Stimulated activated naive CD8-positive, alpha-beta T cell treated with anti-CD3 and anti-CD28 coated beads, Interleukin-15, Interleukin-2, amounts not matched to agents 100 ng/mL and 50 ng/mL, for 24 hours (primary cell): ENCODE data around the gene POLR2F.

Source experiments
- H3K27ac Mint-ChIP-seq: one replicate; pipeline ENCODE4 v1.8.0; 2021; ENCODE audit warnings: mild to moderate bottlenecking, mixed read lengths
- H3K27me3 Mint-ChIP-seq: one replicate; pipeline ENCODE4 v1.8.0; 2021; ENCODE audit warnings: mixed read lengths
- H3K36me3 Mint-ChIP-seq: one replicate; pipeline ENCODE4 v1.8.0; 2021; ENCODE audit warnings: low read depth, mixed read lengths
- H3K4me1 Mint-ChIP-seq: one replicate; pipeline ENCODE4 v1.8.0; 2021; ENCODE audit warnings: low read depth, mixed read lengths
- H3K4me3 Mint-ChIP-seq: one replicate; pipeline ENCODE4 v1.8.0; 2021; ENCODE audit warnings: mild to moderate bottlenecking, mixed read lengths
- H3K9me3 Mint-ChIP-seq: one replicate; pipeline ENCODE4 v1.8.0; 2021; ENCODE audit warnings: mixed read lengths

POLR2F gene

GRCh38 chr22:38016182-38017151 is 63.0 kb downstream of the POLR2F start:
- Mint-ChIP-seq H3K27ac (no peak overlapping the region), H3K9me3 (no peaks in the 10 kb centered on the region), H3K27me3 (no peaks in the 10 kb centered on the region), H3K4me1 (no peaks in the 10 kb centered on the region), H3K4me3 (no peak overlapping the region), H3K36me3 (no peaks in the 10 kb centered on the region)

DNA sequence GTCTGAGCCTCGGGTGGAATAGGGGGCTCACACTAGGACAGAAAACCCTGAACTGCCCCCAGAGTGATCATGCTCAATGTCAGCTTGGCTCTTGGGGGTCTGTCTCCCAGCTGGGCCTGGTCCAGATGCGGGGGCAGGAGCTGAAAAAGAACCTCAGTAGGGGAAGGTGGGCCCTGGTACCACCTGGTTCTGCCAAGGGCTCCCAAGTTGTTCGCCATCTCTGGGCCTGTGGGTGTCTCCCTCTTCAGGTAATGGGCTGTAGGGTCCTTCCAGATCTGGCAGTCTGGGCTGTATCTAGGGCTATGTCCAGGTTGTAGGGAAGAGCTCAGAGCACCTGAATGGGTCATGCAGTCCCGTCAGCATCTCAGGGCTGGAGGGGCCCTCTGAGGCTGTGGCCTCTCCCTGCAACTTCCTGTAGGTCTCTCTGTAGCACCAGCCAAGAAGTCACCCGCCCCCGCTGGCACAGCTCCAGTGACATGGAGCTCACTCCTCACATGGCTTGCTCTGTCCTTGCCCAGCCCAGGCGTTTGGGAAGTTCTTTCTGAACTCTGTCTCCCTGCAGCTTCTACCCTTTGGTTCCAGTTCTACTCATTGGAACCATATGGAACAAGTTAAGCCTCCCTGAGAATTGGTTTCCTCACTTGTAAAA is 63.9 kb downstream of the POLR2F start:
- H3K9me3 Mint-ChIP-seq, result no peaks in the 10 kb centered on the region
- H3K4me3 Mint-ChIP-seq, result no peak overlapping the region
- H3K27ac Mint-ChIP-seq, result no peak overlapping the region
- H3K36me3 Mint-ChIP-seq, result no peaks in the 10 kb centered on the region
- no peaks in the 10 kb centered on the region for H3K27me3 Mint-ChIP-seq
- no peaks in the 10 kb centered on the region for H3K4me1 Mint-ChIP-seq

GRCh38 chr22:38017939-38018885 is 64.7 kb downstream of the POLR2F start:
- H3K36me3 Mint-ChIP-seq, result no peaks in the 10 kb centered on the region
- no peak overlapping the region for H3K4me3 Mint-ChIP-seq
- H3K27ac Mint-ChIP-seq, result no peak overlapping the region

More at GRCh38 chr22:38017939-38018885, 64.7 kb downstream of the POLR2F start:
- Mint-ChIP-seq H3K27me3 (no peaks in the 10 kb centered on the region), H3K4me1 (no peaks in the 10 kb centered on the region), H3K9me3 (no peaks in the 10 kb centered on the region)
